ENCODE results near the gene GRIK1.
"Not testable (repeated sequence)": the region's sequence is repeated elsewhere in the genome, so short reads cannot be mapped to it uniquely, and the experiment has no call there.

GRIK1 gene

DNA sequence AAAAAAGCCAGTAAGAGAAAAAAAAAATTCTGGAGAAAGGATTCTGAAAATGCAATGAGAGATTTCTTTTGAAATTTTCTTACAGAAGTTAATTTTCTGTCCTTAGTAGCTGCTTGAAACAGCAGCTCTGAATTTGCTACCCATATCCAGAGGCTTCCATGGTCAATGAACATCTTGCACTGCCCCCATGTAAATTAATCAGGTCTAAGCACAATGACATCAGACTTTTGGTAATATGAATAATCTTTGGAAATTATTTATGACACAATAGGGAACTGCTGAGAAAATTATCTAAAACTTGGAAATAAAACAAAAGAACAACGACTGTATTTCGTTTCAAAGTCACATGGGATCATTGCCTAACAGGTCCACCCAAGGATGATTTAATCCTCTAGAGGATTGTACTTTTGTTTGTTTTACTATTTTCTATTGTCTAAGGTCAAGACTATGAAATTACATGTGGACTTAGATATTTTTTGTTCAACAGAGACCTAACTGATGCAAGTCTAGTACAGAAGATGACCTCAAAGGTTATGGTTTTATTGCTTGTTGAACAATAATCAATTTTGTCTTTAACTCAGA, 328.9 kb downstream of the GRIK1 start:
- Histone ChIP-seq H3K4me3 (ENCODE audit: low read depth in 1 of 2, low read length in 1 of 2) (no peak overlapping the region), H3K27ac (no peak overlapping the region), H3K9me3 (no peaks in the 10 kb centered on the region), H3K36me3 (no peaks in the 10 kb centered on the region), H3K4me1 (ENCODE audit: control insufficient read depth in 1 of 2, insufficient read depth in 1 of 2, low read depth in 1 of 2, low read length in 1 of 2) (no peaks in the 10 kb centered on the region), H3K27me3 (no peaks in the 10 kb centered on the region)
- TF ChIP-seq, protein P1, sequence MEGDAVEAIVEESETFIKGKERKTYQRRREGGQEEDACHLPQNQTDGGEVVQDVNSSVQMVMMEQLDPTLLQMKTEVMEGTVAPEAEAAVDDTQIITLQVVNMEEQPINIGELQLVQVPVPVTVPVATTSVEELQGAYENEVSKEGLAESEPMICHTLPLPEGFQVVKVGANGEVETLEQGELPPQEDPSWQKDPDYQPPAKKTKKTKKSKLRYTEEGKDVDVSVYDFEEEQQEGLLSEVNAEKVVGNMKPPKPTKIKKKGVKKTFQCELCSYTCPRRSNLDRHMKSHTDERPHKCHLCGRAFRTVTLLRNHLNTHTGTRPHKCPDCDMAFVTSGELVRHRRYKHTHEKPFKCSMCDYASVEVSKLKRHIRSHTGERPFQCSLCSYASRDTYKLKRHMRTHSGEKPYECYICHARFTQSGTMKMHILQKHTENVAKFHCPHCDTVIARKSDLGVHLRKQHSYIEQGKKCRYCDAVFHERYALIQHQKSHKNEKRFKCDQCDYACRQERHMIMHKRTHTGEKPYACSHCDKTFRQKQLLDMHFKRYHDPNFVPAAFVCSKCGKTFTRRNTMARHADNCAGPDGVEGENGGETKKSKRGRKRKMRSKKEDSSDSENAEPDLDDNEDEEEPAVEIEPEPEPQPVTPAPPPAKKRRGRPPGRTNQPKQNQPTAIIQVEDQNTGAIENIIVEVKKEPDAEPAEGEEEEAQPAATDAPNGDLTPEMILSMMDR (IDR thresholded peaks at IDR 0.05), result no peak

DNA sequence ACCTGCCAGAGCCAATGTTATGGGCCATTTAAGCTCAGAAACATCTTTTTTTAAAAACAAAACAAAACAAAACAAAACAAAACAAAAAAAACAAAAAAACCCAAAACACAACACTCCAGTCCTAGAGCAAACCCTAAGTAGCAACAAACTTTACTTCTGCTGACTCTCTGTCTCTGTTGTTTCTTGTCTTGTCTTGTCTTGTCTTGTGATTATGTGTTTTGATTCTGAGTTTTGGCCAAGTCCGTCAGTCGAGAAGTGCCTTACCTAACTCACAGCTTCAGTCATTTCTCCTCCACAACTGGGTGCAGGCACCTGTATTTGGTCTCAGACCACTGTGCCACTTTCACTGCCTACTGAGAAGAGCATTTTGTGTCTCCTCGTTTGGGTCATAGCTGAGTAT, 333.2 kb downstream of the GRIK1 start:
- Histone ChIP-seq H3K27ac (no peak overlapping the region), H3K4me1 (ENCODE audit: control insufficient read depth in 1 of 2, insufficient read depth in 1 of 2, low read depth in 1 of 2, low read length in 1 of 2) (no peaks in the 10 kb centered on the region), H3K36me3 (no peaks in the 10 kb centered on the region), H3K4me3 (ENCODE audit: low read depth in 1 of 2, low read length in 1 of 2) (no peak overlapping the region), H3K9me3 (no peaks in the 10 kb centered on the region), H3K27me3 (no peaks in the 10 kb centered on the region)
- TF ChIP-seq, protein P1 (IDR thresholded peaks at IDR 0.05), result no peak

GRCh38 chr21:29605219-29605618, 334.6 kb downstream of the GRIK1 start:
- not testable (repeated sequence) for H3K36me3 ChIP-seq, H3K9me3 ChIP-seq

GRCh38 chr21:29604076-29604475, 335.7 kb downstream of the GRIK1 start:
- no peak overlapping the region for H3K27ac ChIP-seq
- H3K27me3 ChIP-seq, result no peaks in the 10 kb centered on the region
- H3K9me3 ChIP-seq, result no peaks in the 10 kb centered on the region
- no peaks in the 10 kb centered on the region for H3K4me1 ChIP-seq (ENCODE audit: control insufficient read depth in 1 of 2, insufficient read depth in 1 of 2, low read depth in 1 of 2, low read length in 1 of 2)
- TF ChIP-seq, protein P1 (IDR thresholded peaks at IDR 0.05), result no peak
- H3K4me3 ChIP-seq (ENCODE audit: low read depth in 1 of 2, low read length in 1 of 2), result no peak overlapping the region
- H3K36me3 ChIP-seq, result no peaks in the 10 kb centered on the region

More at GRCh38 chr21:29605219-29605618, 334.6 kb downstream of the GRIK1 start:
- not testable (repeated sequence) for H3K4me3 ChIP-seq (ENCODE audit: low read depth in 1 of 2, low read length in 1 of 2); H3K27ac ChIP-seq; H3K4me1 ChIP-seq (ENCODE audit: control insufficient read depth in 1 of 2, insufficient read depth in 1 of 2, low read depth in 1 of 2, low read length in 1 of 2); H3K27me3 ChIP-seq

DNA sequence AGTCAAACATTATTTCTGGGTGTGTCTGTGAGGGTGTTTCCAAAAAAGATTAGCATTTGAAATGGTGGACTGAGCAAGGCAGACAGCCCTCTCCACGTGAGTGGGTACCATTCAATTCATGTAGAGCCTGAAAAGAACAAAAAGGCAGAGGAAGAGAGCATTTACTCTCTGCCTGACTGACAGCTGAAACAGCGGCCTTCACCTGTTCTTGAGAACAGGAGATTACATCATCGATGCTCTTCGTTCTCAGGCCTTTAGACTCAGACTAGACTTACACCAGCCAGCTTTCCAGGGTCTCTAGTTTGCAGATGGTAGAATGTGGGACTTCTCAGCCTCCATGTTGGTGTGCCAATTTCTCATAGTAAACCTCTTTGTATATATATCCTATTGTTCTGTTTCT, 338.7 kb downstream of the GRIK1 start:
- H3K4me3 ChIP-seq (ENCODE audit: low read depth in 1 of 2, low read length in 1 of 2), result no peak overlapping the region
- no peaks in the 10 kb centered on the region for H3K4me1 ChIP-seq (ENCODE audit: control insufficient read depth in 1 of 2, insufficient read depth in 1 of 2, low read depth in 1 of 2, low read length in 1 of 2)
- H3K27ac ChIP-seq, result no peak overlapping the region
- TF ChIP-seq, protein P1 (IDR thresholded peaks at IDR 0.05), result no peak
- H3K27me3 ChIP-seq, result no peaks in the 10 kb centered on the region
- no peaks in the 10 kb centered on the region for H3K9me3 ChIP-seq
- H3K36me3 ChIP-seq, result no peaks in the 10 kb centered on the region

DNA sequence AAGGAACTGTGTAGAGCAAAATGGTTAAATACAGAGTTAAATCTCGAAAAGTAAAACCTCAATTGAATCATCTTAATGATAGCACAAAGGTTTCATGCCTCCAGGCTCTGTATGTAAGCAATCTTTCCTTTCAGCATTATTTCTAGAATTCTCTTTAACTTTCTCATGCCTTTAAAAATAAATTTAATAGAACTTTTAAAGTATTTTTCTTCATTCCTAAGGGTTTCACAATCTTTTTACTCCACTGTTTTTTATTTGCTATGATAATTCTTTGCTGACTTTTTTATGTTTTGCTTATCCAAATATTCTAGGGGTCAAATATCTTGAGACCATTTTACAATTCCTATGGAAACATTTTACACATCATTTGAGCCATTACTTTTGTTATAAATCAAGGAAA, 353.1 kb downstream of the GRIK1 start:
- TF ChIP-seq, protein P1 (IDR thresholded peaks at IDR 0.05), result no peak
- Histone ChIP-seq H3K27me3 (no peaks in the 10 kb centered on the region), H3K27ac (no peak overlapping the region)

More for the DNA sequence above, 353.1 kb downstream of the GRIK1 start:
- H3K9me3 ChIP-seq, result no peaks in the 10 kb centered on the region
- H3K4me1 ChIP-seq (ENCODE audit: control insufficient read depth in 1 of 2, insufficient read depth in 1 of 2, low read depth in 1 of 2, low read length in 1 of 2), result no peaks in the 10 kb centered on the region
- H3K36me3 ChIP-seq, result no peaks in the 10 kb centered on the region
- H3K4me3 ChIP-seq (ENCODE audit: low read depth in 1 of 2, low read length in 1 of 2), result no peak overlapping the region

Measured in neutrophil (primary cell).